Activated CD8-positive, alpha-beta T cell treated with anti-CD3 and anti-CD28 coated beads for 36 hours (primary cell): Measurements from ENCODE around the gene NCAM1. TPM values are rescaled to one million over a fixed set of nuclear protein-coding genes. Genes with fewer than 3 reads are reported as not detected.

ENCODE experiments used
- ATAC-seq: fragments of 200-7000 bp; cut with Tn5 transposase; one replicate; pipeline ENCODE4 v1.10.0; 2021; ENCODE audit warnings: mild to moderate bottlenecking, moderate library complexity
- CTCF ChIA-PET: fragments of 350-600 bp; sonication (Branson Sonifier 250); formaldehyde crosslinking; loops from one replicate; lab custom pipeline; 2021; ENCODE audit warnings: antibody characterized with exemption; lab: Charles Lee
- POLR2A ChIA-PET: fragments of 350-600 bp; sonication (Branson Sonifier 250); formaldehyde crosslinking; loops from one replicate; lab custom pipeline; 2021; ENCODE audit warnings: antibody characterized with exemption; lab: Charles Lee
- DNase-seq: peaks from one replicate; pipeline ENCODE4 v3.0.0-alpha.2; 2020
- H3K27ac Mint-ChIP-seq: one replicate; pipeline ENCODE4 v1.8.0; 2021; ENCODE audit warnings: mild to moderate bottlenecking, mixed read lengths
- H3K27me3 Mint-ChIP-seq: one replicate; pipeline ENCODE4 v1.8.0; 2021; ENCODE audit warnings: mixed read lengths
- H3K36me3 Mint-ChIP-seq: one replicate; pipeline ENCODE4 v1.8.0; 2021; ENCODE audit warnings: low read depth, mixed read lengths
- H3K4me1 Mint-ChIP-seq: one replicate; pipeline ENCODE4 v1.8.0; 2021; ENCODE audit warnings: low read depth, mixed read lengths
- H3K4me3 Mint-ChIP-seq: one replicate; pipeline ENCODE4 v1.8.0; 2021; ENCODE audit warnings: mild to moderate bottlenecking, moderate library complexity, mixed read lengths
- H3K9me3 Mint-ChIP-seq: one replicate; pipeline ENCODE4 v1.8.0; 2021; ENCODE audit warnings: mixed read lengths
- intact Hi-C: fragments of 100-400 bp; cut with micrococcal nuclease; formaldehyde crosslinking; loops from one replicate; pipeline ENCODE4 v1.10.0; 2022
- total RNA-seq, 2 experiments: library from RNA; stranded (reverse); gene quantifications; one replicate each; pipeline ENCODE4 v1.2.3, GENCODE V29; 2021
- TF ChIP-seq, protein P1 (sequence below): fragments of 200-600 bp; IDR thresholded peaks from one replicate; pipeline ENCODE4 v1.8.0; 2022; ENCODE audit warnings: antibody characterized with exemption, mild to moderate bottlenecking

Gene NCAM1
- total RNA-seq, 2 experiments from 2014 or later = 0.47 to 0.56 TPM

DNA sequence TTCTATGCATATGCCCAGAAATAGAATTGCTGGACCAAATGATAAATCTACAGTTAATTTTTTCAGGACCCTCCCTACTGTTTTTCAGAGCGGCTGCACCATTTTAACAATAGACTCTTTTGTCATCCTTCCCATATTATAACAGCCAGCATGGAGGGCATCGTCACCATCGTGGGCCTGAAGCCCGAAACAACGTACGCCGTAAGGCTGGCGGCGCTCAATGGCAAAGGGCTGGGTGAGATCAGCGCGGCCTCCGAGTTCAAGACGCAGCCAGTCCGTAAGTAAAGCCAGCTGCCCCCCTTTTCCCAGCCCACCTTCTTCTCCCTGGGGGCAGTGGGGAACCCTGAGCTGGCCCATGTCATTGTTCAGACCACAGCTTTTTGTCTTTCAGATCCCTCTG lies 273.7 kb downstream of the NCAM1 start:
- H3K4me1 Mint-ChIP-seq = no peaks in the 10 kb centered on the region
- DNase-seq (no peak), ATAC-seq (no peak)
- TF ChIP-seq, protein P1, sequence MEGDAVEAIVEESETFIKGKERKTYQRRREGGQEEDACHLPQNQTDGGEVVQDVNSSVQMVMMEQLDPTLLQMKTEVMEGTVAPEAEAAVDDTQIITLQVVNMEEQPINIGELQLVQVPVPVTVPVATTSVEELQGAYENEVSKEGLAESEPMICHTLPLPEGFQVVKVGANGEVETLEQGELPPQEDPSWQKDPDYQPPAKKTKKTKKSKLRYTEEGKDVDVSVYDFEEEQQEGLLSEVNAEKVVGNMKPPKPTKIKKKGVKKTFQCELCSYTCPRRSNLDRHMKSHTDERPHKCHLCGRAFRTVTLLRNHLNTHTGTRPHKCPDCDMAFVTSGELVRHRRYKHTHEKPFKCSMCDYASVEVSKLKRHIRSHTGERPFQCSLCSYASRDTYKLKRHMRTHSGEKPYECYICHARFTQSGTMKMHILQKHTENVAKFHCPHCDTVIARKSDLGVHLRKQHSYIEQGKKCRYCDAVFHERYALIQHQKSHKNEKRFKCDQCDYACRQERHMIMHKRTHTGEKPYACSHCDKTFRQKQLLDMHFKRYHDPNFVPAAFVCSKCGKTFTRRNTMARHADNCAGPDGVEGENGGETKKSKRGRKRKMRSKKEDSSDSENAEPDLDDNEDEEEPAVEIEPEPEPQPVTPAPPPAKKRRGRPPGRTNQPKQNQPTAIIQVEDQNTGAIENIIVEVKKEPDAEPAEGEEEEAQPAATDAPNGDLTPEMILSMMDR = no peak
- H3K36me3 Mint-ChIP-seq = no peaks in the 10 kb centered on the region
- no peak overlapping the region for H3K27ac Mint-ChIP-seq
- H3K27me3 Mint-ChIP-seq = peaks cover 8% of the 10 kb centered on the region
- ChIA-PET POLR2A (no interaction called here), CTCF (no interaction called here)
- no peak overlapping the region for H3K4me3 Mint-ChIP-seq
- no peaks in the 10 kb centered on the region for H3K9me3 Mint-ChIP-seq
- intact Hi-C loops = no loop called here

DNA sequence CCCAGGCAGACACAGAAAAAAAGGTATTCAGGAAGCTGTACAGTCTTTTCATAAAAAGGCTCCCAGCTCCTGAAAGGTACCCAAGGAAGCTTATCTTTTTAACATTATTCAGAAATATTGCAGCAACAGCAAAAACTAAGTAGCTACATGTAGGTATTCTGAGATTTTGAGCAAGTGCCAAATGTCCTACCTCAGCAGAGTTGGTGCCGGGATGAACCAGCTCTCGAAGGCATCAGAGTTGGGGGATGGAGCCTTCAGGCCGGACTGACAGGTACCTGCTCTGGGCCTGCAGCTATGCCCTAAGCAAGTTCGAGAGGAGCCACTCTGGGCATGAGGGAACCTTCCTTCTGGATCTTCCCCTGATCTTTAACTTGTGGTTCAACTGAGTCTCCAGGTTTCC lies 276.0 kb downstream of the NCAM1 start:
- Mint-ChIP-seq H3K36me3 (no peaks in the 10 kb centered on the region), H3K27me3 (peaks cover 10% of the 10 kb centered on the region), H3K4me3 (no peak overlapping the region), H3K27ac (no peak overlapping the region), H3K4me1 (no peaks in the 10 kb centered on the region), H3K9me3 (no peaks in the 10 kb centered on the region)
- TF ChIP-seq, protein P1 = no peak
- ATAC-seq (no peak), DNase-seq (no peak)
- CTCF ChIA-PET = interaction anchor here (1.3 kb wide), 1 partner anchor 783 kb away, joined by 3 read pairs; no protein-coding TSS in a partner anchor
- POLR2A ChIA-PET = no interaction called here
- intact Hi-C loops = no loop called here

DNA sequence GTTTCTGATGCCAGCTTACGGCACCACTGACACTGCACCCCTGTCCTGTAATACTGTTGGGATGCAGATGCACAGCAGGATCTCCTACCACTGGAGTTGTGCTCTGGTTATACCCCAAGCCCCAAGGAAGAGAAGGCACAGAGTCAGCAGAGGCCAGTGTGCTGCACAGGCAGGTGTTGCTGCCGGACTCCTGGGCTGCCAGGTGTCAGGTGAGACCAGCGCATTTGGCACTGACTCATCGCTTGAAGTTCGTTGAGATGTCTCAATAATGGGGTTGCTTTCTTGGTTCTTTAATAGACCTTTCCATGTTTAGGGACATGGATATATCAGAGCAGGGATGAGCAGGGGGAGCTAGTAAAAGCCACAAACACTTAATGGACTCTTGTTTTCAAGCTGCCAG lies 277.5 kb downstream of the NCAM1 start:
- POLR2A ChIA-PET = interaction anchor here (0.5 kb wide), 1 partner anchor 95 kb away, joined by 3 read pairs; no protein-coding TSS in a partner anchor
- no peak overlapping the region for H3K4me3 Mint-ChIP-seq
- no peak for ATAC-seq
- no peaks in the 10 kb centered on the region for H3K36me3 Mint-ChIP-seq
- no peaks in the 10 kb centered on the region for H3K9me3 Mint-ChIP-seq
- peaks cover 18% of the 10 kb centered on the region for H3K27me3 Mint-ChIP-seq
- H3K27ac Mint-ChIP-seq = no peak overlapping the region
- intact Hi-C loops = no loop called here
- peaks cover 9% of the 10 kb centered on the region for H3K4me1 Mint-ChIP-seq
- CTCF ChIA-PET = no interaction called here
- no peak for DNase-seq
- TF ChIP-seq, protein P1 = no peak

DNA sequence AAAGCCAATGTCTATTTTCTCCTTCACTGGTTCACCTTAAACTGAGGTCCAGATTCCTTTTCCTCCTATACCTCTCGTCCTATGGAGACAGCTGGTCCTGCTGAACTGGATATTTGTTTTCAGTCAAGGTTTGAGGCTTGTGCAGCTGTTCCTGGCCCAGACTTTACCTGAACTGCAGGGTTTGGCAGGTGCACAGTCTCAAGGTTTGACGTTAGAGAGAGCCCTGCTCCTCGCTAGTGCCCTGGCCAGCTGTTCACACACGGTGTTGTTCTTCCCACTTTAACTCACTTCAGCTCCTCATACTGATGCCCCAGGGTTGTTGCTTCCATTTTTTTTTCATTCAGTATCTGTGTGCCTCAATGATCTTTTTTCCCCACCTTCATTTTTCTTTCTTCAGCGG lies 279.2 kb downstream of the NCAM1 start:
- ChIA-PET CTCF (no interaction called here), POLR2A (no interaction called here)
- TF ChIP-seq, protein P1 = no peak

DNA sequence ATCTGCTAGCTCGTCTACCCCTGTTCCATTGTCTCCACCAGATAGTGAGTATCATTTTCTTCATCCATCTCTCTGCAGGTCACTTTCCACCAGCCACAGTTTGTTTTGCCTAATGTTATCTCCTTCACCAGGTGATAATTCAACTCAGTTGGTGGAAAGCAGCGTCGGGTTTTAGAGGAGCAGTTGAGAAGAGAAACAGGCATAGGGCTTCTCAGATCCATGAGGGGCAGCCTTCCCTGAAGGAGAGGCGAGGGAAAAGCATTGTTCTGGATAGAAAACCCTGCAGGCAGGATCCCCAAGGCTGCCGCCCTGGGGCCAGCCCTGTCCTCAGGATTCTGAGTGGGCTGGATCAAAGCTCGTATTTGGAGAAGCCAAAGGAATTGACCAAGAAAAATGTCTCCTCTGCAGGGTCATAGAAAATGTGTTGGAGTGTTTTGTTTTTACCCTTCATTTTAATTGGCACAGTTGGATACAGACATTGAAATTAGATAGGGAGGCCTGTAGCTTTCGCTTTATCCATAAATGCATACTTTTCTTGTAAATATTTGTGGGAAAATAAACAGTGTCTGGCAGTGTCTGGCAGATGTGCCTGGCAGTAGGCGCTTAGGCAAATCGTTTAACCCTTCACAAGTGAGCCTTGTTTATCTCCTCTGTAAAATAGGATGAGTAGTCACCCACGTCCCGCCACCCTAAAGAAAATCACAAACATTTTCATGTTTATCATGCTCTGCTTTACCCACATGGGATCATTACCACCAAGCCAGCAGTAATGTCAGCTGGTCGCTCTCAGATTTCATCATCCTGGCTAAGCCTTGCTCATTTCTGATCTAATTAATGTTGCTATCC lies 279.8 kb downstream of the NCAM1 start:
- CTCF ChIA-PET = interaction anchor here (1.8 kb wide), 1 partner anchor 49 kb away, joined by 5 read pairs; no protein-coding TSS in a partner anchor
- no peaks in the 10 kb centered on the region for H3K9me3 Mint-ChIP-seq

More for the DNA sequence above, 279.2 kb downstream of the NCAM1 start:
- Mint-ChIP-seq H3K36me3 (no peaks in the 10 kb centered on the region), H3K27me3 (peaks cover 25% of the 10 kb centered on the region), H3K4me1 (peaks cover 9% of the 10 kb centered on the region), H3K27ac (no peak overlapping the region), H3K9me3 (no peaks in the 10 kb centered on the region), H3K4me3 (no peak overlapping the region)
- ATAC-seq = no peak
- DNase-seq = no peak
- intact Hi-C loops = no loop called here

More for the DNA sequence above, 279.8 kb downstream of the NCAM1 start:
- TF ChIP-seq, protein P1 = no peak
- intact Hi-C loops = no loop called here
- peaks cover 9% of the 10 kb centered on the region for H3K4me1 Mint-ChIP-seq
- H3K27me3 Mint-ChIP-seq = peaks cover 30% of the 10 kb centered on the region
- DNase-seq = no peak
- no peak overlapping the region for H3K27ac Mint-ChIP-seq
- POLR2A ChIA-PET = no interaction called here
- no peak for ATAC-seq
- H3K4me3 Mint-ChIP-seq = no peak overlapping the region
- no peaks in the 10 kb centered on the region for H3K36me3 Mint-ChIP-seq
